GM21367 (cell line): Measurements from ENCODE around the gene ROPN1B.

ENCODE experiments used
- ATAC-seq: cut with Tn5 transposase; IDR thresholded peaks from one replicate; pipeline ENCODE4 v1.9.1; 2021; ENCODE audit not compliant: unreplicated experiment

The ROPN1B gene

GRCh38 chr3:126003447-126004190 lies 34.6 kb downstream of the ROPN1B start:
- ATAC-seq, result no peak

DNA sequence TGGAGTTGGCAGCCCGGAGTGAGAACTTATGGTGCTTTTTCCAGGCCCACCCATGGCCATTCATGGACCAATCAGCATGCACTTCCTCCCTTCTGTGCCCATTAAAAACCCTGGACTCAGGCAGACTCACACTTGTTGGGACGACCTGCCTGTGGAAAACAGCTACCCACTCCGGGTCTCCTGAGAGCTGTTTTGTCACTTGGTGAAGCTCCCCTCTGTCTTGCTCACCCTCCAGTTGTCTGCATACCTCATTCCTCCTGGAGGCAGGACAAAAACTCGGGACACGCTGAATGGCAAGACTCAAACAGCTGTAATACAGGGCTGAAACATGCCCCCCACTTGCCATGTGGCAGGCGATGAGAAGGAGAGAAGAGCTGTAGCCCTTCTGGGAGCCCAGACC lies 35.2 kb downstream of the ROPN1B start:
- ATAC-seq, result no peak

GRCh38 chr3:126004692-126005091 lies 35.7 kb downstream of the ROPN1B start:
- no peak for ATAC-seq

GRCh38 chr3:126005951-126006350 lies 37.0 kb downstream of the ROPN1B start:
- ATAC-seq, result no peak

DNA sequence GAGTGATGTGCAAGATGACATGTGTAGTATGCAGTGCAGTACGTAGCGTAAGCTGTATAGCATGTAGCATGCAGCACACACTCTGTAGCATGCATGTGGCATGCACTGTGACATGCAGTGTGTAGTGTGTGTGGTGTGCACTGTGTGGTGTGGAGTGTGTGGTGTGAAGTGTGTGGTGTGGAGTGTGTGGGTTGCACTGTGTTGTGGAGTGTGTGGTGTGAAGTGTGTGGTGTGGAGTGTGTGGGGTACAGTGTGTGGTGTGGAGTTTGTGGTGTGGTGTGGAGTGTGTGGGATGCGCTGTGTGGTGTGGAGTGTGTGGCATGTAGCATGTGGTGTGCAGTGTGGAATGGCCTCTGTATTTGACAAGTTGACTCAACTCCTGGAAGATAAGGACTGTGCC lies 39.2 kb downstream of the ROPN1B start:
- ATAC-seq, result no peak

GRCh38 chr3:126009181-126009580 lies 40.2 kb downstream of the ROPN1B start:
- ATAC-seq, result no peak

DNA sequence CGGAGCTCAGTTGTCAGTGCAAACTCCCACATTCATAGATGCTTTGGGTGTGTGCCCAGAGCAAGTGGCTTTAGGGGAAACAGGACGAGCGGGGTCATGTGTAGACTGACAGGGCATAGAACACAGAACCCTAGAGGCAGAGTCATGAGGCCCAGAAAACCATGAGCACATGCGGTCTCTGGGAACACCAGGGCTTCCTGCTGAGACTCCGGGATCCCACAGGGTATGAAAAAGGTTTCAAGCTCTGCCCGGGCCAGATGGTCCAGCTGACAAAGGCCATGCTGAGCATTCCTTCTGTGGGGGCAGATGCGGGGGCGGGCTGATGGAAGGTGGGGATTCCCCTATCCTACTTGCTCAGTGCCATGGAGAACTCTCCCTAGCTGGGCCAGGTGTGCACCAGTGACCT lies 44.8 kb downstream of the ROPN1B start:
- ATAC-seq, result no peak

DNA sequence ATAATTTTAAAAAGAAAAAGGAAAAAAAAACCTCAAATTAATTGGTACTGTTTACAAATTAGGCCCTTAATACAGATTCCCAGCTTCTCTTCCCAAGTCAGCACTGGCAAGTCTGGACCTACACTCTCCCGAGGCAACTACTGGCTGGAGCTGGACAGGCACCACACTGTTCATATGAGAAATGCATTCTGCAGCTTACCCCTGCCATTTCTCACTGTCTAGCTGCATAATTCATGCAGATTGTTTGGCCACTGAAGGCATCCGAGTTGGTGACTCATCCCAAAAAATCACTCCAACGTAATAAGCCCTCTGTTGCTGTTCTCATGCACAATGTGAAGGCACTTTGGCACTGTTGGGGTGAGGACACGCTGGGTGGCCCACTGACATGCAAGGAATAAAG lies 45.3 kb downstream of the ROPN1B start:
- ATAC-seq, result no peak

DNA sequence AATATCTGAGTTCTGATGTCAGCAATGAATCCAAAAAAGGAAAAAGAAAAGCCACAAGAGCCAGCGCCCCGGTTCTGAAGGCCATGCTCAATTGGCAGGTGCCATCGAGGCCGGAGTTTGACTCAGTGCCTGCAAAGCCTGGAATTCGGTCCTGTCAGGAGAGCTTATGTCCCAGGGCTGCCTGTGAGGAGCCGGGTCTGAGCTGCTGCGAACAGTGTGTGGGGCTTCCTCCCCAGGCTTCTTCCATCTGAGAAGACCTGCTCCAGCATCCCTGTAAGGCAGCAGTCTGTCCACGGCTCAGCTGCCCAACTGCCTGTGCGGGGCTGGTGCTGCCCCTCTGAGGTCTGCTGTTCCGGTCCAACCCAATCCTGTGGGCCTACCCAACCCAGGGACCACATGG lies 46.1 kb downstream of the ROPN1B start:
- no peak for ATAC-seq

GRCh38 chr3:126016616-126017015 lies 47.6 kb downstream of the ROPN1B start:
- ATAC-seq, result no peak

- no peak for ATAC-seq
Observed at GRCh38 chr3:126017362-126017761, 48.4 kb downstream of the ROPN1B start.

DNA sequence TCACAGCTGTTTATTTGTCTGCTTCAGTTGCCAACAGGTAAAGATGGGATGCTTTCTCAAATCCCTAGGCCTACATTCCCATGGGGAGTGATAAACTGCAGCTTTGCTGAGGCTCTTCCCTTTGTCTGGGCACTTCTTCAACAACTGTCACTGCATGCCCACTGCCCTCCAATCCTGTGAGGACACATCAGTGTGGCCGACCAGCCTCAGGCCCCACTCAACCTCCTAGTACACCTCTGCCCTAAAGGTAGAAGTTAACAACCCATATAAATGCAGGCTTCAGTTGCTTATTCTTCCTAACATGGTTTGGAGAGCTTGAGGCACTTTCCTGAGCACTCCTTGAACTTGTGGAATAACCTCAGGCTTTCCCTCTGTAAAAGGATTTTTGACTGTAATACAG lies 49.6 kb downstream of the ROPN1B start:
- ATAC-seq, result no peak

DNA sequence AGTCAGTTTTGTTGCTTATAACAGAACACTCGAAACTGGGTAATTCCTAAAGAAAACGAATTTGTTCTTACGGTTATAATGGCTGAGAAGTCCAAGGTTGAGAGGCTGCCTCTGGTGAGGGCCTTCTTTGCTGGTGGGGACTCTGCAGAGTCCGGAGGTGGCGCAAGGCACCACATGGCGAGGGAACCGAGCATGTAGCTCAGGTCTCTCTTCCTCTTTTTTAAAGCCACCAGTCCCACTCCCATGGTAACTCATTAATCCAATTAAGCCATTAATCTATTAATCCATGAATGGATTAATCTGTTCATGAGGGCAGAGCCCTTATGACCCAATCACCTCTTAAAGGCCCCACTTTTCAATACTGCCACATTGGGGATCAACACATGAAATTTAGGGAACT lies 50.0 kb downstream of the ROPN1B start:
- no peak for ATAC-seq

GRCh38 chr3:126019683-126020082 lies 50.7 kb downstream of the ROPN1B start:
- ATAC-seq, result no peak

- no peak for ATAC-seq
Observed at GRCh38 chr3:126021224-126021623, 52.2 kb downstream of the ROPN1B start.

GRCh38 chr3:126021702-126022101 lies 52.7 kb downstream of the ROPN1B start:
- no peak for ATAC-seq

- no peak for ATAC-seq
Observed at GRCh38 chr3:126022741-126023359, 53.9 kb downstream of the ROPN1B start.

DNA sequence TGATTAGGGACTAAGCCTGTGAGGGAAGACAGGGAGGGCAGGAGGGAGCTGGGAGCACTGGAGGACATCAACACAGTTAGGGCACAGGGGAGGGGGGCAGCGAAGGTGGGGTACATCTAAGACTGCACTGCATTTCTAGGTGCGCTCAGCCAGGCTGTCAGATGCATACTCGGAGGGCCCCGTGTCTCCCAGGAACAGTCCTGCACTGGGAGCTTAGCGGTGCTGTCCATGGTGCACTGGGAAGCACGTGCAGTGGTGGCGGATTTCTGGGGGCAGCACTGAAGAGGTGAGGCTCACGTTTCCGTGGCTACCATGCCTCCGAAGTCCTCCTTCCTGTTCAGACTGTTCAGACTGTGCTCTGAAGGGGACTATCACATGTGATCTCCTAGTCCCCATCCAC lies 54.4 kb downstream of the ROPN1B start:
- ATAC-seq, result no peak

DNA sequence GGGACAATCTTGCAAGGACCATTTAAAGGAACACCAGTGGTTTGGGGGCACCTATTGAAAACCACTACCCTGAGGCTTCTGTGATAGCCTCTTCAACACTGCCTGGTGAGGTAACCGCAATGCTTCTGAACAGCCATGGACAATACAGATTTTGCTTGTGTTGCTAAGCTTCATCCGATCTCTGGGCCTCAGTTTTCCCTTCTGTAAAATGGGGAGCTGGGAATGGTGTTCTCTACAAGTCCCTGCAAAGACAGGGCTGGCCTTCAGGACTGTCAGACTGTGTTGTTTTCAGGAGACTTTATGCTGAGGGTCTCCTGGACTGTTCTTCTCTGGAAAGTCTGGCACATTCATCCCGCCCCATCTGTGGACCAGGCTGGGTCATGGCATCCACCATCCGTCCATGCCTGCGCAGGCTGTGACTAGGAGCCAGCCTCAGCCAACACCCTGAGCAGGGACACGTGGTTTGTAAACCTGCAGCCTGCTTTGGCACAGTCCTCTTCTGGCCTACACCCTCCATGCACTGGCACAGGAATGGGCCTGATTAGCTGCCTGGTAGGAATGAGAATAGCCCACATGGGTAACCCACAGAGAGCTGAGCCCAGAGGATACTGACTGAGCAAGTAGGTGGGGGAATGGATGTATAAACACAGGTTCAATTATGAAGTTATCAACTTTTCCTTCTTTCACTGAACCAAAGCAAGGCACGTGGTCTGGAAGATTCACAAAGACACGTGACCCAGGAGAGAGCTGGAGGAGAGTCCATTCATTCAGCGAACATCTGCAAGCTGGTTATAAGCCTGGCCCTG lies 55.3 kb downstream of the ROPN1B start:
- ATAC-seq, result no peak

- no peak for ATAC-seq
Observed at GRCh38 chr3:126025116-126025729, 56.2 kb downstream of the ROPN1B start.

- ATAC-seq, result no peak
Observed at GRCh38 chr3:126025862-126026261, 56.9 kb downstream of the ROPN1B start.
